ENCODE data around the gene SLC12A8. TPM values are rescaled to one million over a fixed set of nuclear protein-coding genes. Genes with fewer than 3 reads are reported as not detected.

SLC12A8 gene
- total RNA-seq, 1 experiment from 2014 or later = 248 TPM

DNA sequence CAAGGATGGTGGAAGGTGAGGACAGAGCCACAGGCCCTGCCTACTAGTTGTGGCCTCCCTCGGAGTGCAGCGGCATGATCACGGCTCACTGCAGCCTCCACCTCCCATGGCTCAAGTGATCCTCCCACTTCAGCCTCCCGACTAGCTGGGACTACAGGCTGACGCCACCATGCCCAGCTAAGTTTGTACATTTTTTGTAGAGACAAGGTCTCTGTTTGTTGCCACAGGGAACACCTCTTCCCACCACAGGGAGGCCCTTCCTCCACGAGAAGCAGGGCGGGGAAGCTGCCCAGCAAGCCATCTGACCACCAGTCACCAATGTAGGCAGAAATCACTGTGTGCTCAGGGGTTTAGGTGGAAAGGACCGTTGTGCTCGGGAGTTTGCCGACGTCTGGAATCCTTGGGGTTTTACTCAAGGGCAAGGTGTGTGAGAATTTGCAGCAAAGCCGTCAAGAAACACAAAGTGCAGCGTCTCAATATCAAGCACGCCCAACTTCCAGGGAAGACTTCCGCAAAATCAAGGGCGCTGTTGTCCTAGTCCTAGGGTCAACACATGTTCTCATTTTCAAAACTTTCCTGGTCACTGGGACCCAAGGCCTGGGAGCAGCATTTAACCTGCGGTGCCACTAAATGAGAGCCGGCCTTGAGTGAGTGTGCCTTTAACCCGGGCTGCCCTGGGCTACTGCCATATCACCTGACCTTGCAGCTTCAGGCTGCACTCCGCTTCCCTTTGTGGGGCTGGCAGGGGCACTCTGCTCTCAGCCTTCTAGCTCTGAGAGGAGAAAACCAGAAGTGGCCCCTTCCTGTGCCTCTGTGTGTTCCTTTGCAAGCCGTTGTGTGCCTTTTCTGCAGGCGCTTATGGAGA is 65.7 kb downstream of the SLC12A8 start:
- in situ Hi-C loops (cut with HindIII; ENCODE audit: low pct_unique_long_range_greater_than_20kb, low sequenced_read_pairs) = no loop called here
- DNase-seq (ENCODE audit: low read depth) = no peak

DNA sequence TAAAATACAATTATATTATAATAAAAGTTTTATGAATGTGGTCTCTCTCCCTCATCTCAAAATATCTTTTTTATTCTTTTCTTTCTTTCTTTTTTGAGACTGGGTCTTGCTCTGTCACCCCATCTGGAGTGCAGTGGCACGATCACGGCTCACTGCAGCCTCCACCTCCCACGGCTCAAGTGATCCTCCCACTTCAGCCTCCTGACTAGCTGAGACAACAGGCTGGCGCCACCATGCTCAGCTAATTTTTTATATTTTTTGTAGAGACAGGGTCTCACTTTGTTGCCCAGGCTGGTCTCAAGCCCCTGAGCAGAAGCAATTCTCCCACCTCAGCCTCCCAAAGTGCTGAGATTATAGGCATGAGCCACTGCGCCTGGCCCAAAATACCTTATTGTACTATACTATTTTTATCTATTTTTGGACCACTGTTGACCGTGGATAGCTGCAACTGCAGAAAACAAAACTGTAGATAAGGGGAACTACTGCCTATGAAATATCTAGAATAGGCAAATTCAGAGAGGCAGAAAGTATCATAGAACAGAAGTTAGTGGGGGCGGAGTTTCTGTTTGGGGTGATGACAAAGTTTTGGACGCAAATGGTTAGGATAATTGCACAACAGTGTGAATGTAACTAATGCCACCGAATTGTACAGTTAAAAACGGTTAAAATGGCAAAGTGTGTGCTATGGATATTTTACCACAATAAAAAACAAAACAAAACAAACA is 66.6 kb downstream of the SLC12A8 start:
- no peak for DNase-seq (ENCODE audit: low read depth)

DNA sequence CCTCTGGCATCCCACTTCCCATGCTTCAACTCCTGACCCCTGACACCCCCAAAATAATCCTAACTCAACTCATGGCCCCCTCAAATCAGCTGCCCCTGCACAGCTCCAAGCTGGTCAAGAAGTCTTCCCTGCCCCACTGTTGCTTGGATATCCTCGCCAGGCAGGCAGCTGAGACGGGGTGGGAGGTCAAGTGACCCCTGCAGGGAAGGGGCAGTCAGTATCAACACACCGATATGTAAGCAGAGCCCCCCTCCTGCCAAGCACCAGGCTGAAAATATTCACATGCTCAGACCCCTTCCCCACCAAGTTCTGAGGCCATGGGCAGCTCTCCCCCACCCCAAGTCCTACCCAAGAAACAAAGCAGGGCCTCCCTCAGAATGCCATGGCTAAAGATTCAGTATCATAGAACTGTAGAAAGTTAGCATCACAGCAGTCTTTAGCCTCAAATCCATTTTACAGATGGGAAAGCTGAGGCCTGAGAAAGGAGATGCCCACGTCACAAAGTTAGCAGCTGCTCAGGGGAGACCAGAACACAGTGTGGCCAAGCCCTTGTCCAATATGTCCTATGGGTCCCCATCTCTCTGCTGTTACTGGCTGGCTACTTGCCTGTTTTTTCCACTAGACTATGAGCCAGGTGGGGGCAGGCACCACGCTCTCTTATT is 67.8 kb downstream of the SLC12A8 start:
- in situ Hi-C loops (cut with HindIII; ENCODE audit: low pct_unique_long_range_greater_than_20kb, low sequenced_read_pairs) = no loop called here
- DNase-seq (ENCODE audit: low read depth) = no peak

More for the DNA sequence above, 66.6 kb downstream of the SLC12A8 start:
- in situ Hi-C loops (cut with HindIII; ENCODE audit: low pct_unique_long_range_greater_than_20kb, low sequenced_read_pairs) = no loop called here

DNA sequence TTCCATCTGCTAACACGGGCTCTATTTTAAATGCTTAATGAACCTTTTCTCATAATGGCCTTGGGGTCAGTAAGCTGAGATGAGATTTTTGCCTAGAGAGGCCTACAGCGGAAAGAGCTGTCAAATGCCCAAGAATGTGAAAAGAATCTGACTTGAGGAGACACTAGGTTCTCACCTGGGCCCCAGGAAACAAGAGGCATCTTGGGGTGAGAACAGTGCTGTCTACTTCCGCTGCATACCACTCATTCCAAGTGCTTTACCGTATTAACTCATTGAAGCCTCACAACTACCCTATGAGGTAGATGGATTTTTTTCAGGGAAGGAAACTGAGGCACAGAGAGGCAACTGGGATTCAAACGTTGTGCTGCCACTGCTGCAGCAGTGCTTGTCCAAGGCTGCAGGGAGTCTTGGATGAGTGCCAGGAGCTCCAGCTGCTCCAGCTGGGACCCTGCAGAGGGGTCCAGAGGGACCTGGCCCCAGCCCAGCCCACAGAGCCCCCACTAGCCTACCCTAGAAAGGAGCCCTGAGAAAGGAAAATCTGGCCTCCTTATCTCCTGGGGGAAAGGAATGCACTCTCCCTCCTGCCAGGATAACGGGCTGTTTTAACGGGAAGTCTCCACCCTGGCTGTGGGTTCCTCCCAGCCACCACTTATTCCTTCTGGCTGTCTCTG is 68.4 kb downstream of the SLC12A8 start:
- in situ Hi-C loops (cut with HindIII; ENCODE audit: low pct_unique_long_range_greater_than_20kb, low sequenced_read_pairs) = no loop called here
- DNase-seq (ENCODE audit: low read depth) = no peak

DNA sequence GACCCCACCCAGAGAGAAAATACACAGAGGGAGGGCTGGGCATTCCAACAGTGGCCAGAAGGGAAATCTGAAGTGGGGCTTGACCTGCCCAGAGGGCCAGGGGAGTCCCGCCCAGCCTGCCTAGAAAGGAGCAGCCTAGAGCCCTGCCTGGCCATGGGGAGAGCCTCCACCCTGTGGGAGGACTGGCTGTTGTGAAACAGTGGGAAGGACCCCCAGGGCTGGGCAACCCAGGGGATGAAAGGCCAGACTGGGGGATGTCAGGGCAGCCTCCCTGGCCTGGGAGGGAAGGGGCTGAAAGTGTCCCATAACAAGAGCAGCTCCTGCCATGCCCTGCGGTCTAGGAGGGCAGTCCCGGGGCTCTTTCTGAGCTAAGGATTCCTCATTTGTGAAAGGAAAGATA is 69.0 kb downstream of the SLC12A8 start:
- DNase-seq (ENCODE audit: low read depth) = no peak
- in situ Hi-C loops (cut with HindIII; ENCODE audit: low pct_unique_long_range_greater_than_20kb, low sequenced_read_pairs) = no loop called here

DNA sequence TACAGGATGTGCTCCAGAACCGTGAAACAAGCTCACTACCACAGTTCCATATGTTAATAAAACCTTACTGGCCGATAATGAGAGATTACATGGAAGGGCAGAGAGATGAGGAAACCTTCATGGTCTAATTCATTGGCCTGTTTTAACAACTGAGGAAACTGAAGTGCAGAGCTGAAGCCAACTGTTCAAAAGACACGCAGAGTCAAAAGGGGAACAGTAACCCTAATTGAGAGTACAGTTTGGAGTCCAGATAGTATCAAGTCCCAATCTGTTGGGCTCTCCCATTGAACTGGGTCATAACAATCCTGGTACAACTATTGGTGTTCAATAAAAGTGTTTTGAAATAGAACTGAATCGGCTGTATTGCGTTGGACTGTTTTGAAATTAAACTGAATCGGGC is 69.6 kb downstream of the SLC12A8 start:
- in situ Hi-C loops (cut with HindIII; ENCODE audit: low pct_unique_long_range_greater_than_20kb, low sequenced_read_pairs) = no loop called here

DNA sequence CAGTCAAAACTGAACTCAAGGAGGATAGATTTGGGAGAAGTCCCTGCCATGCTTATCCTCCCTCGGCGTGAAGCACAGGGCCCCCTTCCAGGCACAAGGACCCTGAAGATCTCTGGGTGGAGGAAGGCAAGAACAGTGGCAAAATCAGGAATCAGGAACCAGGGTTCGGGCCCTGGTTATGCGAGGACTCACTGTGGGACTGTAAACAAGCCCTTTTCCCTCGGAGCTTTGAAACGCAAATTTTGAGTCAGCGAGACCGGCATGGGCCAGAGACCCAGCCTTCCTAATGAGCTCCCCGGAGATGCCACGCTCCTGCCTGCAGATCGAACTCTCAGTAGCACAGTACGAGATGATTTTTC is 70.1 kb downstream of the SLC12A8 start:
- DNase-seq (ENCODE audit: low read depth) = no peak
- in situ Hi-C loops (cut with HindIII; ENCODE audit: low pct_unique_long_range_greater_than_20kb, low sequenced_read_pairs) = no loop called here

More for the DNA sequence above, 69.6 kb downstream of the SLC12A8 start:
- no peak for DNase-seq (ENCODE audit: low read depth)

DNA sequence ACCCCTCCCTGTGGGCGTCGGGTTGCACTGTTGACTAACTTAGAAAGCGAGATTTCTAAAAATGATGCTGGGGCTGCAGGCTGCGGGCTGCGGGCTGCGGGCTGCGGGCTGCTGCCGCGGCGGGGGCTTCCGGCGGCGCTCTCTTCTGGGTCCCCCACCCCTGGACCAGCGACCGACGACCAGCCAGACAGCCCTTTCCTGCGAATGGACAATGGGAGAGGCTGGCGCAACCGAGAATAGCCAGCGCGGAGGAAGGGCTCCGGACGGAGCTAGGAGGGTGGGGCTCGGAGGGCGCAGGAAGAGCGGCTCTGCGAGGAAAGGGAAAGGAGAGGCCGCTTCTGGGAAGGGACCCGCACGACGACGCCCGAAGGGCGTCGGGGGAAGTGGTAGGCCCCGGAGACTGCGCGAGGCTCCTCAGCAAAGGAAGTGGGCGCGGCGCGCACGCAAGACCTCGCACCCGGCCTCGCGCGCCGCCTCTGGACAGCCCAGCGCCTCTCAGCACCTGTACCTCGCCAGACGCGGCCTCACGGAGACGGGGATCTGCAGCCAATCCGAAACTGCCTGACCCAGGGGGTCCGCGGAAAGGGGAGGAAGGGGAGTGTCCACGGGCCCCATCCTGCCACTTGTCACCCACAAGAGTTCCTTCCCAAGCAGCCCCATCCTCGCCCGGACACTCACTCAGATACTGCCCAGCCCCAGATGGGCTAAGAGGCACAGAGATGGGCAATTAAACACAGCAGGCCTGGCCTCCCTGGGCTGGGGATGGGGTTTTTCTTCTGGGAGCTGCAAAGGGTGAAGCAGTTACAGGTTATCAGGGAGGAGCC is 70.7 kb downstream of the SLC12A8 start:
- no peak for DNase-seq (ENCODE audit: low read depth)

DNA sequence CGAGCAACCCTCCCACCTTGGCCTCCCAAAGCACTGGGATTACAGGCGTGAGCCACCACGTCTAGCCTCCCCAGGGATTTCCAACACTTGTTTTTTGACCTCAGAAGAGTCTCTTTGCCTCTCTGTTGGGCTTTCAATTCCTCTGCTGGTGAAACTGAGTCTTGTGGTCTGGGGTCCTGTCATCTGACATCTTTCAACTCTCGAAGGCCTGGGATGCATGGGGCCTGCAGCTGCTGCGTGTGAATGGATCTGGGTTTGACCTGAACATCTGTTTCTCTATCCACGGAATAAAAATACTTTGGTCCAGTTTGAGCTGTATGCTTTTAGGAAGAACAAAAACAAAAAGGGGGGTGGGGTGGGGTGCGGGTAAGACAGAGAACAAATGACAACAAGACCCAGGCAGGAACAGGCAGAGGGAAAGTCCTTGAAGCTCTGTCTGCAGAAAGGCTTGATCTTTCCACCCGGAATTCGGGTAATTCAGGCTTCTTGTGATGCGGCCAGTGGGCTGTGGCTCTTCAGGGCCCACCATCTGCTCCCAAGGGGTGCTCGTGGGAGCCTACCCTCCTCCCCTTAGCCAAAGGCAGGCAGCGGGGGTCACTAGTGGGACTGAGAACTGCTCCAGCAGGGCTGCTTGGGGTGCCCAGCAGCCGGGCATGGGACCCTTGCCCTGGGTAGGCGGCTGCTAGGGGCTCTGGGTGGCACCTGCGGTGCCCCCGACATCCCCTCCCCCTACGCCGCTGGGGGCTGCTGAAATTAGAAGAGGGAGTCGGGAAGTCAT is 71.5 kb downstream of the SLC12A8 start:
- in situ Hi-C loops (cut with HindIII; ENCODE audit: low pct_unique_long_range_greater_than_20kb, low sequenced_read_pairs) = no loop called here
- no peak for DNase-seq (ENCODE audit: low read depth)

More for the DNA sequence above, 70.7 kb downstream of the SLC12A8 start:
- in situ Hi-C loops (cut with HindIII; ENCODE audit: low pct_unique_long_range_greater_than_20kb, low sequenced_read_pairs) = no loop called here

DNA sequence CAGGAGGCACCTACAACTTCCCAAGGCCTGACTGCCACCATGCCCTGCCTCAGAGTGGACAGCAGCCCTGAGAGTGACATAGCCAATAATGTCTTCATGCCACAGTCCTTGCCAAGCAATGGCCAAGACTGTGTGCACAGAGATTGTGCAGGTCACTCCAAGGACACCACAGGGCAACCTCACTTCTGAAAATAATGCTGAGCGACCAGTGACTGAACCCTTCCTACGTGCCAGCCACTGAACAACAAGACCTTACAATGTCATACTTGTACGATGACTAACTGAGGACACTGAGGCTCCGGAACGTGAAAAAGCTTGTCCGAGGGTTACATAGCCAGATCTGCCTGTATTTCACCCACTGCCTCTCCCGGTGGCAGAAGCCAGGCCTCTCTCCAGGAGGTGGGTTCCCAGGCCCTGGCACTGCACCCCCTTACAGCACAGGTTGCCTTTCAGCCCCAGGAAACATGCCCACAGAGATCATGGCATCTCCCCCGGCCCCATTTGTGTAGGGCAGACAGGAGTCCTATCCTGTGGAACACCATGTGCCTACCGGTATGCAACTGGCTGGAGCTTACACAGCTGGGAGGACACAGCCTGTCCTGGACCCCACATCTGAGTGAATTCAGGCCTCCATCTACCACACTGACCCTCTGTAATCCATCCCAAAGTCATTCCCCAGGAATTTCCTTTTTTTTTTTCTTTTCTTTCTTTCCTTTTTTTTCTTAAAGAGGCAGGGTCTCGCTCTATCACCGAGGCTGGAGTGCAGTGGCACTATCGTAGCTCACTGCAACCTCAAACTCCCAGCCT is 72.3 kb downstream of the SLC12A8 start:
- DNase-seq (ENCODE audit: low read depth) = no peak
- in situ Hi-C loops (cut with HindIII; ENCODE audit: low pct_unique_long_range_greater_than_20kb, low sequenced_read_pairs) = no loop called here

DNA sequence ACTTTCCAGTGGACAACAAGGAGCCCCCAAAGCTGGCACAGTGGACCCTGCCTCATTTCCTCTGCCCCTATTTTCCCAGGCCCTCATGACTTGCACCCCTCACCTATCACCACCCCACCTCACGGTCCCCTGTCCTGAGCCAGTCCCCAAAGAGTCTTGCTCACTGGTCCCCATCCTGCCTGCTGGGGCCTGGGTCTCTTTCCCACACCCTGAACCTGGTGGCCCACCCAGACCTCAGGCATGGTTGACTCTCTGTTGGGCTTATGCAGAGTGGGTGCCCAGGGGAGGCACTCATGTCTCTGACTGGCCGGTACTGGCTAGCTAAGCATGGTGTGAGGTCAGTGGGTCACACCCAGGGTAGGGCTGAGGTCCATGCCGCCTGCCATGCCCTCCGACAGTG is 73.2 kb downstream of the SLC12A8 start:
- in situ Hi-C loops (cut with HindIII; ENCODE audit: low pct_unique_long_range_greater_than_20kb, low sequenced_read_pairs) = no loop called here

DNA sequence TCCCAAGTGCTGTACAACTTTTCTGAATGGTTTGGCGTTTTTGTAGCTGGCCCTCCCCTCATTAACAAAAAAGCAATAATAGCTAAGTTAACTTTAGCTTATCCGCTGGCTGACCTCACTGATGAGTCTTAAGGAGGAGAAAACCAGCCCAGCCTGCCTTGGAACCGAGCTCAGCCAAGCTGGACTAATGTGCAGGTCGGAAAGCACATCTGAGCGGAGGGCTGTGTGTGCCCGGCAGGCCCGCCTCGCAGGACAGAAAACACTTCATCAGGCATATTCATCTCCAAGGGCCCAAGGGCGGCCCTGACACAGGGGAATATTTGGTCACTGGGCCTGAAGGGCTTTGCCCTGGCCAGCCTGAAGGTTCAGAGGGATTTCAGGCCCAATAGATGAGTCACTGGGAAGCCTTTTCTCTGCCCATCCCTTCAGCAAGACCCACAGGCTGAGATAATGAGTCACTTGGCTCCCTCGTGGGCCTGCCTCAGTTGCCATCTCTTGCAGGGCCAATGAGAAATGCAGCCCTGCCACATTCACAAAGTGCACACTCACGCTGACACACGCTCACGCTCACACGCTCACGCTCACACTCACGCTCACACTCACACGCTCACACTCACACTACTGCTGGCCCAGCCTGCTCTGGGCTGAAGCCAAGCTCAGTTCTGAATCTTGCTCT is 75.1 kb downstream of the SLC12A8 start:
- in situ Hi-C loops (cut with HindIII; ENCODE audit: low pct_unique_long_range_greater_than_20kb, low sequenced_read_pairs) = no loop called here
- no peak for DNase-seq (ENCODE audit: low read depth)

More for the DNA sequence above, 73.2 kb downstream of the SLC12A8 start:
- DNase-seq (ENCODE audit: low read depth) = no peak

DNA sequence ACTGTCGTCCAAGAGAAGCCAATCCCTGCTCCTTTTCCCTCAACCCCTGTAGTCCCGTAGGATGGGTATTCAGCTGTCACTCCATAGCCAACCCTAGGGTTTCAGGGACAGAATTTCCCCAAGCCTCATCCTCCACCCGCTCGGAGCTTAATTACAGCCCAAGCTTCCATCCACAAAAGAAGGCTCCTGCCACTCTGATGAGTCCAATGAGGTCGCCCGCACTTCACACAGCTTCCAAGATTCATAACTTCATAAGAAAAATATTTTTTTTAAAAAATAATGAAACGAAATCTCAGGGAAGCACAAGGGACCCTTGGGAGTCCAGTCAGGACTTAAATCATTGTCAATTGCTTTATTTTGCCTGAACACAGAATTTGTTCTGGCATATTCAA is 75.6 kb downstream of the SLC12A8 start:
- no peak for DNase-seq (ENCODE audit: low read depth)
- in situ Hi-C loops (cut with HindIII; ENCODE audit: low pct_unique_long_range_greater_than_20kb, low sequenced_read_pairs) = no loop called here

DNA sequence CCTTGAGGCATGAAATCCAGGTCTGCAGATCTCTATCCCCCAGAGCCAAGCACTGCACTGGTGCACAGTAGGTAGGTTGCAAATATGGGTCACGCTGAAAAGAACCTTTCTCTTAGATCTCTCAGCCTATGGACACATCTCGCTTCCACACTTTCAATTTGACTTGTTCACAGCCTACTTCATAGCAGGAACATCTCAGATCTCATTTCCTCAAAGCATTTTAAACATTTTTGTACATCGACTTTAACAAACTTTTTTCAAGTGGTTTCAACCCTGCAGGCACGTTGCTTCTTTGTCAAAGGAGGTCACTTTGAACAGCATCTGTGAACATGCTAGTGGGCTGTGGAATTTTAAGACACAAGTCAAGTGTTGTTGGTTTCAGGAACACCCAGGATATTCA is 76.0 kb downstream of the SLC12A8 start:
- in situ Hi-C loops (cut with HindIII; ENCODE audit: low pct_unique_long_range_greater_than_20kb, low sequenced_read_pairs) = no loop called here

DNA sequence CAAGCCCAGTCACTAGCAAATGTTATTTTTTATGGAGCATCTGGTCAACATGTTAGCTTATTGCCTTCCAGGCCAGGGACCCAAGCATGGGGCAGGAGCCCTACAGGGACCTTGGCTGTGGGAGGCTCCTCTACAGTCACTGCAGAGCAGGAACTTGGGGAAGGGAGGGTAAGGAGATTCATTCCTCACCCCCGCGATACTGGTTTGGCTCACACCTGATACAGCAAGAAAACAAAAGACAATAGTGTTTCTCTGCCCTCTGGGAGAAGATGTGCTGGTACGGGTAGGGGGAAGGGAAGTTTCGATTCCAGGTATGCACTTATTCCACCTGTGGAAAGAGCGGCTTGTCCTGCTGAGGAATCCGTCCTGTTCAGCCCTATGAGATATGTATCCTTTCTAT is 77.6 kb downstream of the SLC12A8 start:
- in situ Hi-C loops (cut with HindIII; ENCODE audit: low pct_unique_long_range_greater_than_20kb, low sequenced_read_pairs) = no loop called here
- DNase-seq (ENCODE audit: low read depth) = no peak

More for the DNA sequence above, 76.0 kb downstream of the SLC12A8 start:
- no peak for DNase-seq (ENCODE audit: low read depth)

DNA sequence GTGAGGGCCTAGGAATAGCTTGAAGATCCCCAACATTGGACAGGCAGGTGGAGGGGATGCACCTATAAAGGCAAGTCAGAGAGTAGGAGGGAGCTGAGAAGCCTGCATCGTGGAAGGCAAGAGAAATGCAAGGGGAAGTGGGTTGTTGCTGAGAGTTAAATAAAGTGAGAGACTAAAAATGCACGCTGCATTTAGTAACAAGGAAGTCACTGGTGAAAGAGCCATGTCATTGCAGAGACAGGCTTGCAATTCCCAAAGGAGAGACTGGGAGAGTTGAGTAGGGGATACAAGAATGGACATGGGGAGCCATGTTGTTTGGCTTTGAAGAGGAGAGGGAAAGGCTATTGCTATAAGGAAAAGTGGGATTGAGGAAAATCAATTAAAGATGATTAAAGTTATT is 79.7 kb downstream of the SLC12A8 start:
- in situ Hi-C loops (cut with HindIII; ENCODE audit: low pct_unique_long_range_greater_than_20kb, low sequenced_read_pairs) = no loop called here
- no peak for DNase-seq (ENCODE audit: low read depth)

Data from Caki2 (cell line).